Smooth muscle cell of bladder (primary cell): ENCODE results near the gene HOXD8. TPM values are rescaled to one million over a fixed set of nuclear protein-coding genes. Genes with fewer than 3 reads are reported as not detected.

Source experiments
- total RNA-seq: library from RNA; depleted of rRNA; stranded (reverse); fragments of >200 nt; gene quantifications from 2 replicates; pipeline ENCODE4 v1.2.3, GENCODE V29; 2014

Gene HOXD8
- 1.1 and 1.6 TPM in 2 replicates for total RNA-seq

DNA sequence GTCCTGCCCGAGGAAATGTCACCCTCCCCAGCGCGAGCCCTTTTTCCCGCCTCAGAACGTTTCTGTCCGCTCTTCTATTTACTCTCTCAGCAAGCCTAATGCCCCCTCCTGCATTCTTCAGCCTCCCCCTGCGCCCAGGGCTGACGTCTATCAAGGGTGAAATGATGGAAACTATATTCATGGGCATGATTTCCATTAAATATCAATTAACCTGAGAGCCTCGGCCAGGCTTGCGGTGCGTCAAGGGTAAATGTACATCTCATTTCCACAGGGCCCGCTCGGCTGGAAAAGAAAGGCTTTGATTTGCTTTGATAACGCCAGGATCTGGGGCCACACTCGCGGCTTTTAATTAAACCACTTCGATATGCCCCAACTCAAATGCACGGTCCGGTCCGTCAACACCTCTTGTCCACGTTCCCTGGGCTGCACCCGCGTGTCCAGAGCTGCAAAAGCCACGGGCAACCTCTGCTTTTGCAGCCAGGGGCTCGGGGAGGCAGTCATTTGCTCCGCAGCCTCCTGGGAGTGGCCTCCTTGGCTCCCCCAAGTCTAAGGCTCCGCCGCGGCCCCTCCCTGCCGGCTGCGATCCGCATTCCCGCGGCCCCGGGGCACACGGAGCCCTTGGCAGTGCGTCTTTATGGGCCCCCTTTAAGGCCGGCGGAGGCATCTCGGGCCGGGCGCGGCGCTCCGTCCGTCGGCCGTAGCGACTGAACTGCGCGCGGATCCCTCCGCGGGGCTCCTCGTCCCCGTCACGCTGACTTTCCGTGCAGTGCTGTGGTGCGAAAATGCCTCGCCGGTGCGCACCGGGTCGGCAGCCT is at the start of gene HOXD8:
TSS of gene HOXD8 (plus strand) at position 724 of the 815 bp plus-strand sequence. CDS start 662 bp downstream, outside the sequence.

DNA sequence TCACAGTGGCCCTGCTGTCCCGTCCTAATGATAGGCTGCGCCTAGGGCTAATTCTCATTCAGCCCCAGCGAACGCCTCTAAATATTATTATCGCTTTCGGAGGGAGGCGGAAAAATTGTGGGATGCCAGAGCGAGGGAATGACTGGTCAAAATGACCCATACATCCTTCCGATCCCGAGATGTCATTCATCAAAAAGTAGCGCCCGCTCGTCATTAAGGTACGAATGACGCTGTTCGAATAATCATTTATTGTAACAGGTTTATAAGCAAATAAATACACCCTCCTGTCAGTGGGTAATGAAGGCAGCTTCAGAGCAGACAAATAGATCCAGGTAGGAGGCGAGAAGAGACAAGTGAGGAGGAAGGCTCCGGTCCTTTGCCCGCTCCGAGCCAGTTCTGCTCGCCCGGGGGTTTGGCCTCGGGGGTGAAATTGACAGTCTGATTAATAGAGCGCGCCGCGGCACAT is 45.7 kb upstream of the HOXD8 start, which contains the start of gene EVX2:
TSS of gene EVX2 (minus strand) at position 167 of the 466 bp plus-strand sequence. CDS start 186 bp downstream, outside the sequence.

DNA sequence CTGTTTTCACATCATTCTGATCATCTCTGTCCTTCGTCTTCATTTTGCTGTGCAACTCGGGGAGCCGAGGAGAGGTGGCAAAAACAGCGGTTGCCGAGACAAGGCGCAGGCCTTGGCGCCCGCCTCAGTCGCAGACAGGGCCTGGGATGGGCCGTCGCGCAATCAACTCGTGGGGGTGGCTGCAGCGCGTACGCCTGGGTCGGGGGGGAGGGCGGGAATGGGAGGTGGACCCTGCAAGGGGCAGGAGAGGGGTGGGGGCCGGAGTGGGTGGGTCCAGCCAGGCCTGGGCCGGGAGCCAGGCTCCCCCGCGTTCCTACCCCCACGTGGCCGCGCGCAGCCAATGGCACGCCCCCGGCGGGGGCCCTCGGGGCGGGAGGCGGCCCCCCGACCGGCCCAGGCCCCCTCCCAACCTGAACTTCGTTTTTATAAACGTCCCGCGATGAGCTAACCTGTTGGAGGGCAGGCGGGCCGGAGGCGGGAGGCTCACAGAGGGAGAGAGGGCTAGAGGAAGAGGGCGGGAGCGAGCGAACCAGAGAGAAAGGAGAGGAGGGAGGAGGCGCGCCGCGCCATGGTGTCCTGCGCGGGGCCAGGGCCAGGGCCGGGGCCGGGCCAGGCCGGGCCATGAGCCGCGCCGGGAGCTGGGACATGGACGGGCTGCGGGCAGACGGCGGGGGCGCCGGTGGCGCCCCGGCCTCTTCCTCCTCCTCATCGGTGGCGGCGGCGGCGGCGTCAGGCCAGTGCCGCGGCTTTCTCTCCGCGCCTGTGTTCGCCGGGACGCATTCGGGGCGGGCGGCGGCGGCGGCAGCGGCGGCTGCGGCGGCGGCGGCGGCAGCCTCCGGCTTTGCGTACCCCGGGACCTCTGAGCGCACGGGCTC is 37.0 kb upstream of the HOXD8 start, which contains the start of gene HOXD13:
TSS of gene HOXD13 (plus strand) at position 452 of the 875 bp plus-strand sequence. CDS start at position 622, 170 bp downstream.

GRCh38 chr2:176099728-176100546 is 29.6 kb upstream of the HOXD8 start, which contains the start of gene HOXD12:
Gene HOXD12 (plus strand): TSS chr2:176099795. CDS start chr2:176099802, 7 bp downstream.

DNA sequence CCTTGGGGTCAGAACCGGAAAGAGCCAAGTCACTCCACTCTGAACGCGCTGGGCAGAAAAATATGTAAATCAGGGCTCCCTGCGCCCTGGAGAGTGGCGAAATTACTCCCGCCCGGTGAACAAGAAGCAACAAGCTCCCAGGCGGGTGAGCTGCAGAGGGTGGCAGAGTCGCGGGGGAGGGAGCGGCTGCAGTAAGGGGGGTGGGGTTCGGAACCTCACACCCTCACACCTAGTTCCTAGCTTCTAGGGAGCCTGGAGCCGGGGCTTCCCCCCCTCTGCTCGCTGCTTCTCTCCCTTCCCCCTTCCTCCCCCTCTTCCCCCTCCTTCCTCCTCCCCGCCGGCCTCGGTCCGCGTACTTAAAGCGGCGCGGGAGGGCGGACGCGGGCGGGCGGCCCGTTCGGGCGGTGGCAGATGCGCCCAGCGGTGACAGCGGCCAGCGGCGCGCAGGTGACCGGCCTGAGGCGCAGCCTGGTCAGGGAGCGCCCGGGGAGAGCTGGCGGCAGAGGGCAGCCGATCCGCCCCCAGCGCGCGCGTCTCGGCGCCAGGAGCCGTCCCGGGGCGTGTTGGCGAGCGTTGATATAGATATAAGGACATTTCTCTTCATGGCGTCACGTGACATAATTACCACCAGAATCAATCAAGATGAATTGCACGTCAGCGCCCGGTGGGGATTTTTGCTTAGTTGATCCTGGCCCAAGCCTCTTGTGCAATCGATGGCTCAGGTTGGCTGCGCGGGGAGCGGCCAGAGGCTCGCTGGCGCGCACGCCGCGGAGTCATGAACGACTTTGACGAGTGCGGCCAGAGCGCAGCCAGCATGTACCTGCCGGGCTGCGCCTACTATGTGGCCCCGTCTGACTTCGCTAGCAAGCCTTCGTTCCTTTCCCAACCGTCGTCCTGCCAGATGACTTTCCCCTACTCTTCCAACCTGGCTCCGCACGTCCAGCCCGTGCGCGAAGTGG is 22.6 kb upstream of the HOXD8 start, which contains the start of gene HOXD11:
TSS of gene HOXD11 (plus strand) at position 700 of the 959 bp plus-strand sequence. CDS start at position 776, 76 bp downstream.

DNA sequence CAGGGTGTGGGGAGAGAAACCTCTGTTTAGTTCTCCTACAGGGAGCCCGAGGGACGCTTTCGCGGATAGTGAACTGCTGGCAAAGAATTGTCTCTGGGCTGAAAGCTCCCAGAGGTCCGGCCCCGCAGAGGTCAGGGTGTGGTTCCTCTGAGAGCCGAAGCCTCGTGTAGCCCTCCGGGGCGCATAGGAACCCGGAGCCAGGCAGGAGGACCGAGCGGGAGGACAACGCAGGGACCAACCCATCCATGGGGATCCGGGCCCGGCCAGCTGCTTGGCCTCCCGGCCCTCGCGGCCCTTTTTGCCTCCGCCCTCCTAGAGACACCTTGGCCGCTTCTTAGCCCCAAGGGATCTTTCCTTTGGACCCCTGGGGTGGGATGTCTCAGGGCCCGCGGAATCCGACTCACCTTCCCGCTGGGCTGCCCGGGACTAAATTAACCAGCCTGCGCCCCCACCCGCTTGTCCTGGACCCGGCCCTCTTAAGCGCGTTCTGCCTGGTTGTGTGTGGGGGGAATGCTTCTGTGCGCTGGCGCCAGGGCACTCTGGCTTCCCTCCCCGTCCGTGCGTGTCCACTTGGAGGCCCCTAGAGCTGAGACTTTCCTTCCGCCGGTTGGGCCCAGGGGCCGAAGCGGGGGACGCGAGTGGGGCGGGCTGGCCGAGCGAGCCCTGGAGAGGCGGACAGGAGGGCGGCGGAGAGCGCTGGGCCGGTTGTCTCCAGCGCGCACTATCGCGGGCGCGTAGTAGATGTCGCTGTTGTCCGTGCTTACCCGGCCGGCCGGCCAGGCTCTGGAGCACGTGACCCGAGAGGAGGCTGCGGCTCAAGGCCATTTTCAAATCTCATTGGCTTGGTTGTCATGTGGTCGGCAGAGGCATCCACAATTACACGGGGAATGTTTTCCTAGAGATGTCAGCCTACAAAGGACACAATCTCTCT is 13.4 kb upstream of the HOXD8 start, which contains the start of gene HOXD10:
TSS of gene HOXD10 (plus strand) at position 896 of the 931 bp plus-strand sequence. CDS start 56 bp downstream, outside the sequence.

DNA sequence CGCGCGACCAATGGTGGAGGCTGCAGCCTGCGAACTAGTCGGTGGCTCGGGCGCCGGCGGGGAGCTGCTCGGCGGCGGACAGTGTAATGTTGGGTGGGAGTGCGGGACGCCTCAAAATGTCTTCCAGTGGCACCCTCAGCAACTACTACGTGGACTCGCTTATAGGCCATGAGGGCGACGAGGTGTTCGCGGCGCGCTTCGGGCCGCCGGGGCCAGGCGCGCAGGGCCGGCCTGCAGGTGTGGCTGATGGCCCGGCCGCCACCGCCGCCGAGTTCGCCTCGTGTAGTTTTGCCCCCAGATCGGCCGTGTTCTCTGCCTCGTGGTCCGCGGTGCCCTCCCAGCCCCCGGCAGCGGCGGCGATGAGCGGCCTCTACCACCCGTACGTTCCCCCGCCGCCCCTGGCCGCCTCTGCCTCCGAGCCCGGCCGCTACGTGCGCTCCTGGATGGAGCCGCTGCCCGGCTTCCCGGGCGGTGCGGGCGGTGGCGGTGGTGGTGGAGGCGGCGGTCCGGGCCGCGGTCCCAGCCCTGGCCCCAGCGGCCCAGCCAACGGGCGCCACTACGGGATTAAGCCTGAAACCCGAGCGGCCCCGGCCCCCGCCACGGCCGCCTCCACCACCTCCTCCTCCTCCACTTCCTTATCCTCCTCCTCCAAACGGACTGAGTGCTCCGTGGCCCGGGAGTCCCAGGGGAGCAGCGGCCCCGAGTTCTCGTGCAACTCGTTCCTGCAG is 6.7 kb upstream of the HOXD8 start, which contains the start of gene HOXD9:
TSS of gene HOXD9 (plus strand) at position 37 of the 728 bp plus-strand sequence. CDS start at position 87, 50 bp downstream.

GRCh38 chr2:176151442-176152287 is 22.2 kb downstream of the HOXD8 start, which contains the start of gene HOXD4:
Gene HOXD4 (plus strand): TSS chr2:176151550. CDS start chr2:176151634, 84 bp downstream.

GRCh38 chr2:176156807-176157498 is 27.4 kb downstream of the HOXD8 start, which contains the start of gene HOXD3:
Gene HOXD3 (plus strand): TSS chr2:176157307. CDS start chr2:176169115, 11,808 bp downstream.

Other genes with a start within 250 kb of the HOXD8 start
- gene LNPK, start 127.4 kb upstream of the HOXD8 start, total RNA-seq: 20.1 and 28.8 TPM in 2 replicates
- gene EVX2, start 45.7 kb upstream of the HOXD8 start, total RNA-seq: under 0.01 TPM in 1 of 2 replicates, not detected in the other
- gene HOXD13, start 37.0 kb upstream of the HOXD8 start, total RNA-seq: 0.09 and 0.28 TPM in 2 replicates
- gene HOXD12, start 29.9 kb upstream of the HOXD8 start, total RNA-seq: not detected in 2 replicates
- 0.14 and 0.18 TPM in 2 replicates for gene HOXD11, start 22.4 kb upstream of the HOXD8 start, total RNA-seq
- under 0.01 and 0.18 TPM in 2 replicates for gene HOXD10, start 12.9 kb upstream of the HOXD8 start, total RNA-seq
- gene HOXD9, start 7.0 kb upstream of the HOXD8 start, total RNA-seq: 0.18 and 0.28 TPM in 2 replicates
- gene HOXD4, start 21.8 kb downstream of the HOXD8 start, total RNA-seq: under 0.01 and 0.18 TPM in 2 replicates
- 0.14 and 0.28 TPM in 2 replicates for gene HOXD3, start 27.6 kb downstream of the HOXD8 start, total RNA-seq
- gene HOXD1, start 59.0 kb downstream of the HOXD8 start, total RNA-seq: not detected in 2 replicates
- gene MTX2, start 139.7 kb downstream of the HOXD8 start, total RNA-seq: 18.5 and 24.2 TPM in 2 replicates